ENCODE data around the gene ZNF583.

The ZNF583 gene

DNA sequence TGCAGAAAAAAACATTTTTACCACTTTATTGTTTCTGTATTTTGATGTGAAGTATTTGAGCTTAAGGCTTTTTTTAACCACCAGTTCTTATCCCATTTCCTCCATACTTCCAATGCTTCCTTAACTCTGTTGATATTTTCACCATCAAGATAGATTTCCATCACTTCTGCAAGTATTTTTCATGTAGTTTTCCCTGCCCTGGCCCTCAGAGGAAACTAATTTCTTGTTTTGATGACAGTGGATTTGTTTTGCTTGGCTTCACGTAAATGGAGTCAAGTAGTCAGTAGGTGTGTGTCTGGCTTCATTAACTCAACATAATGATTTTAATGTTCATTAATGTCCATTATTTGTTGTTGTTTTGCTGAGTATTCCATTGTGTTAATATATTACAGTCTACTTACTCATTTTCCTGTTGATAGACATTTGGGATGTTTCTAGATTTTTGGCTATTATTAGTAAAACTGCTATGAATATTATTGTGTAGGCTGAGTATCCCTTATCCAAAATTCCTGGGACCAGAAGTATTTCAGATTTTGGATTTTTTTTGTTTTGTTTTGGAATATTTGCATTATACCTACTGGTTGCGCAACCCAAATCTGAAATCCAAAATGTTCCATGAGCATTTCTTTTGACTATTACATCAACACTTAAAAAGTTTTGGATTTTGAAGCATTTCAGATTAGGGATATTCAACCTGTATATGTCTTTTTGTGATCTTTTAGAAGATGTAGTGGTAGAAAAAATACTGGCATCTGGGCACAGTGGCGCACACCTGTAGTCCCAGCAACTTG is 34.1 kb upstream of the ZNF583 start:
- Histone ChIP-seq H3K27me3 (replicated peaks) (no peaks in the 10 kb centered on the region), H3K27ac (no peak overlapping the region), H3K36me3 (replicated peaks) (peaks cover 43% of the 10 kb centered on the region), H3K4me3 (ENCODE audit: low read depth, low read length) (no peak overlapping the region)
- in situ Hi-C loops (cut with HindIII; ENCODE audit: low pct_ligation_motif_present, low sequenced_read_pairs) = no loop called here
- DNase-seq = no peak
- TF ChIP-seq, protein P1, sequence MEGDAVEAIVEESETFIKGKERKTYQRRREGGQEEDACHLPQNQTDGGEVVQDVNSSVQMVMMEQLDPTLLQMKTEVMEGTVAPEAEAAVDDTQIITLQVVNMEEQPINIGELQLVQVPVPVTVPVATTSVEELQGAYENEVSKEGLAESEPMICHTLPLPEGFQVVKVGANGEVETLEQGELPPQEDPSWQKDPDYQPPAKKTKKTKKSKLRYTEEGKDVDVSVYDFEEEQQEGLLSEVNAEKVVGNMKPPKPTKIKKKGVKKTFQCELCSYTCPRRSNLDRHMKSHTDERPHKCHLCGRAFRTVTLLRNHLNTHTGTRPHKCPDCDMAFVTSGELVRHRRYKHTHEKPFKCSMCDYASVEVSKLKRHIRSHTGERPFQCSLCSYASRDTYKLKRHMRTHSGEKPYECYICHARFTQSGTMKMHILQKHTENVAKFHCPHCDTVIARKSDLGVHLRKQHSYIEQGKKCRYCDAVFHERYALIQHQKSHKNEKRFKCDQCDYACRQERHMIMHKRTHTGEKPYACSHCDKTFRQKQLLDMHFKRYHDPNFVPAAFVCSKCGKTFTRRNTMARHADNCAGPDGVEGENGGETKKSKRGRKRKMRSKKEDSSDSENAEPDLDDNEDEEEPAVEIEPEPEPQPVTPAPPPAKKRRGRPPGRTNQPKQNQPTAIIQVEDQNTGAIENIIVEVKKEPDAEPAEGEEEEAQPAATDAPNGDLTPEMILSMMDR (IDR thresholded peaks at IDR 0.05; ENCODE audit: low read depth, low read length, missing control alignments) = no peak

DNA sequence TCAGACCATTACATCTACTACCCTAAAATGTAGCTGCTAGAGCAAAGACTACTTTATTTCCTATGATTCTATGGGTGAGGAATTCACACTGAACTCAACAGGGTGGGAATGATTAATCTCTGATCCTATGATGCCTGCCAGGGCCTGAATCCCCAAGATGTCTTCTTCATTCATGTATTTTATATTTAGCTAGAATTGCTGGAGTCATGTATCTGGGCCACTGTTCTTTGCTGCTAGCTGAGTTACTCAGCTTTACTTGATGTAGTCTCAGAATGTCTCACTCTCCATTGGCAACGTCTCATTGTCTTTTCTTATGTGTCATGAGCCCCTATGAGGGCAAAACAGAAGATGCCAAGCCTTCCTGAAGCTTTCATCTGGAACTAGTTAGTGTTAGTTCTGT is 31.9 kb upstream of the ZNF583 start:
- Histone ChIP-seq H3K4me3 (ENCODE audit: low read depth, low read length) (no peak overlapping the region), H3K36me3 (replicated peaks) (peaks cover 65% of the 10 kb centered on the region), H3K27ac (no peak overlapping the region), H3K27me3 (replicated peaks) (no peaks in the 10 kb centered on the region)
- DNase-seq = no peak
- in situ Hi-C loops (cut with HindIII; ENCODE audit: low pct_ligation_motif_present, low sequenced_read_pairs) = no loop called here
- TF ChIP-seq, protein P1 (IDR thresholded peaks at IDR 0.05; ENCODE audit: low read depth, low read length, missing control alignments) = no peak

DNA sequence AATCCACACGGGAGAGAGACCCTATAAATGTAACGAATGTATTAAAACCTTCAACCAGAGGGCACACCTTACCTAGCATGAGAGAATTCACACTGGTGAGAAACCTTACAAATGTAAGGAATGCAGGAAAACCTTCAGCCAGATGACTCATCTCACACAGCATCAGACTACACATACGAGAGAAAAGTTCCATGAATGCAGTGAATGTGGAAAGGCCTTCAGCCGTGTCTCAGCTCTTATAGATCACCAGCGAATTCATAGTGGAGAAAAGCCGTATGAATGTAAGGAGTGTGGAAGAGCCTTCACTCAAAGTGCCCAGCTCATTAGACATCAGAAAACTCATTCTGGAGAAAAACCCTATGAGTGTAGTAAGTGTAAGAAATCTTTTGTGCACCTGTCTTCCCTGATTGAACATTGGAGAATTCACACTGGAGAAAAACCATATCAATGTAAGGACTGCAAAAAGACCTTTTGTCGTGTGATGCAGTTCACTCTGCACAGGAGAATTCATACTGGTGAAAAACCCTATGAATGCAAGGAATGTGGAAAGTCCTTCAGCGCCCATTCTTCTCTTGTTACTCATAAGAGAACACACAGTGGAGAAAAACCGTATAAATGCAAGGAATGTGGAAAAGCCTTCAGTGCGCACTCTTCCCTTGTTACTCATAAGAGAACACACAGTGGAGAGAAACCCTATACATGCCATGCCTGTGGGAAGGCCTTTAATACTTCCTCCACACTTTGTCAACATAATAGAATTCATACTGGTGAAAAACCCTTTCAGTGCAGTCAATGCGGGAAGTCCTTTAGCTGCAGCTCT is 26.8 kb upstream of the ZNF583 start:
- Histone ChIP-seq H3K4me3 (ENCODE audit: low read depth, low read length) (no peak overlapping the region), H3K27me3 (replicated peaks) (no peaks in the 10 kb centered on the region), H3K36me3 (replicated peaks) (peaks cover 57% of the 10 kb centered on the region), H3K27ac (no peak overlapping the region)
- in situ Hi-C loops (cut with HindIII; ENCODE audit: low pct_ligation_motif_present, low sequenced_read_pairs) = no loop called here
- peak; percentile 22 for DNase-seq
- TF ChIP-seq, protein P1 (IDR thresholded peaks at IDR 0.05; ENCODE audit: low read depth, low read length, missing control alignments) = no peak

DNA sequence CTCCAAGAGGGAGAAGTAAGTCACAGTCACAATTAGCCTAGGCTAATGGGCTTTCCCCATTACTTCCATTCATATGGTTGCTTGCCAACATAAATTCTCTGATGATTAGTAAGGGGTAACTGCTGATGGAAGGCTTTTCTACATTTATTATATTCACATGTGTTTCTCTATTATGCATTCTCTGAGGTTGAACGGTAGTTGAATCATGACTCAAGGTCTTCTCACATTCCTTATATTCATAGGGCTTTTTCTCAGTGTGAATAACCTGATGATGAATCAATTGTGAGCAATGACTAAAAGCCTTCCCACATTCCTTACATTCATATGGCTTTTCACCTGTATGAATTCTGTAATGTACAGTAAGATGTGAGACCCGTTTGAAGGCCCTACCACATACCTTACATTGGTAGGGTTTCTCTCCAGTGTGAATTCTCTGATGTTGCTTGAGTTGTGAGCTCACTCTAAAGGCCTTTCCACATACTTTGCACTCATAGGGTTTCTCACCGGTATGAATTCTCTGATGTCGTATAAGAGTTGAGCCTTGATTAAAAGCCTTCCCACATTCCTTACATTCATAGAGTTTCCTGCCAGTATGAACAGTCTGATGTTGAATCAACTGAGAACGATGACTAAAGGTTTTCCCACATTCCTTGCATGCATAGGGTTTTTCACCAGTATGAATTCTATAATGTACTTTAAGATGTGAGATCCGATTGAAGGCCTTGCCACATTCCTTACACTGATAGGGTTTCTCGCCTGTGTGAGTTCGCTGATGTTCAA is 20.1 kb upstream of the ZNF583 start:
- H3K27ac ChIP-seq = peak overlapping the region; percentile 15
- DNase-seq = peak; percentile 24

More for the DNA sequence above, 20.1 kb upstream of the ZNF583 start:
- no peaks in the 10 kb centered on the region for H3K36me3 ChIP-seq (replicated peaks)
- H3K4me3 ChIP-seq (ENCODE audit: low read depth, low read length) = no peak overlapping the region
- in situ Hi-C loops (cut with HindIII; ENCODE audit: low pct_ligation_motif_present, low sequenced_read_pairs) = no loop called here
- TF ChIP-seq, protein P1 (IDR thresholded peaks at IDR 0.05; ENCODE audit: low read depth, low read length, missing control alignments) = no peak
- no peaks in the 10 kb centered on the region for H3K27me3 ChIP-seq (replicated peaks)

Data from brain microvascular endothelial cell (primary cell).